RPMI7951 (cell line): ENCODE data around the gene PDZD2. TPM values are rescaled to one million over a fixed set of nuclear protein-coding genes. Genes with fewer than 3 reads are reported as not detected.
"Not testable (repeated sequence)": the region's sequence is repeated elsewhere in the genome, so short reads cannot be mapped to it uniquely, and the experiment has no call there.

Source experiments
- DNase-seq: peaks from one replicate; pipeline ENCODE4 v3.0.0-alpha.2; 2012; ENCODE audit warnings: low read depth
- total RNA-seq: library from RNA; depleted of rRNA; stranded (reverse); fragments of >200 nt; shearing (Covaris generic); gene quantifications from 2 replicates; pipeline ENCODE4 v1.2.3, GENCODE V29; 2014

Gene PDZD2
- total RNA-seq, 1 experiment from 2014 or later: under 0.01 TPM

GRCh38 chr5:32100691-32101302 is 461.9 kb downstream of the PDZD2 start:
- DNase-seq: no peak

DNA sequence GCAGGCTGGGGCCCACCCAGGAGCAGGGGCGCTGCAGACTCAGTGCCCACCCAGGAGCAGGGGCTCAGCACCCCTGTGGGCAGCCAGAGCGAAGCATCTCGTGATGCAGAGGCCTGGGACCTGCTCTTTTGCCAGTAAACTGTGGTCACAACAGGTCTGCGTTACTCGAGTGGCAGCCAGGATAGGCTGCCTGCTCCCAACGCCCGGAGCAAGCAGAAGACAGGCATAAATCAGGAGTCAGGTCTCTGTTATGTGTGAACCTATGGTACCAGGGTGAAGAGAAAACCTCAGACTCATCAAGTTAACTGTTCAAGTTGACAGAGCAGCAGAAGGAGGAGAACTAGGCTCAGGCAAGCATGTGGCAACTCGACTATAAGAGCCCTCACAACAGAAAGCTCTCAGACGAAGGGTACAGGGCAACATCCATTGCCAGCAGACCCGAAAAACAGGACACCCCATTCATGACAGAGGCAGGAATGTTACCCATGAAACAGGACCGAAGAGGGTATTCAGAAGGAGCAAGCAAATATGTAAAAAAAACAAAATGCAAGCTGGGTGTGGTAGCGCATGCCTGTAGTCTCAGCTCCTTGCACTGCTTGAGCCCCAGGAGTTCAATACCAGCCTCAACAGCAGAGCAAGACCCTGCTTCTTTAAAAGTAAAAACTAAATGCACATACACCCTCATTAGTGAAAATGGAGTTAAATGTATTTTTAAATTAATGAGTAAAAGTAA is 463.5 kb downstream of the PDZD2 start:
- no peak for DNase-seq

- no peak for DNase-seq
Measured at GRCh38 chr5:32103521-32103920, 464.6 kb downstream of the PDZD2 start.

DNA sequence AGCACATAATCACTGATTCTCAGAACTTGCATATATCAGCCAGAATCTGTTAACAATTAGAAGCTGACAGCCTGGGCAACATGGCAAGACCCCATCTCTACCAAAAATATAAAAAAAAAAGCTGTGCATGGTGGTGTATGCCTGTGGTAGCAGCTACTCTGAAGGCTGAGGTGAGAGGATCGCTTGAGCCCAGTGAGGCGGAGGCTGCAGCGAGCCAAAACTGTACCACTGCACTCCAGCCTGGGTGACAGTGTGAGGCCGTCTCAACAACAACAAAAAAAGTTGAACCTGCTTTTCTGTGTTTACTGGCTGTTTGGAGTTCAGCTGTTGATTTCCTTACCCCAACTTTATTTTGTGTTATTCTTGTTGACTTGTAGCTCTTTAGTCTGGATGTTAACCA is 468.4 kb downstream of the PDZD2 start:
- DNase-seq: no peak

GRCh38 chr5:32108167-32108566 is 469.2 kb downstream of the PDZD2 start:
- DNase-seq: no peak

DNA sequence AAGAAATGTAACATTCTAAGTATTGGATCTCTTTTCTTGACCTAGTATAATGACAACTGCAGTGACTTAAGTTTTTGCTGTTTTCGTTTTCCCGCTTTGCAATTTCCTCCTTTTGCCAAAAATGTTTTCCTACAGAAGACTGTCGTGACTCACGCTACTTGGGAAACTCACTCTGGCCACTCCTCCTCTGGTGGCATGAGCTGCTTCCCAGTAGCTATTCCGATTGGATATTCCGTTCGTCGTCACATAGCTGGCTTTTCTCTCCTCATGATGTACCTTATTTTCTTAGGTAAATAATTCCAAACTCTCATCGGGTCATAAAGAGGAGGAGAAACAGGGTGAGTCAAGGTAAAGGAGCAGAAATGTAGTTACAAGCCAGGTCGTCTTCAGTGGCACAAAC is 470.3 kb downstream of the PDZD2 start:
- no peak for DNase-seq

DNA sequence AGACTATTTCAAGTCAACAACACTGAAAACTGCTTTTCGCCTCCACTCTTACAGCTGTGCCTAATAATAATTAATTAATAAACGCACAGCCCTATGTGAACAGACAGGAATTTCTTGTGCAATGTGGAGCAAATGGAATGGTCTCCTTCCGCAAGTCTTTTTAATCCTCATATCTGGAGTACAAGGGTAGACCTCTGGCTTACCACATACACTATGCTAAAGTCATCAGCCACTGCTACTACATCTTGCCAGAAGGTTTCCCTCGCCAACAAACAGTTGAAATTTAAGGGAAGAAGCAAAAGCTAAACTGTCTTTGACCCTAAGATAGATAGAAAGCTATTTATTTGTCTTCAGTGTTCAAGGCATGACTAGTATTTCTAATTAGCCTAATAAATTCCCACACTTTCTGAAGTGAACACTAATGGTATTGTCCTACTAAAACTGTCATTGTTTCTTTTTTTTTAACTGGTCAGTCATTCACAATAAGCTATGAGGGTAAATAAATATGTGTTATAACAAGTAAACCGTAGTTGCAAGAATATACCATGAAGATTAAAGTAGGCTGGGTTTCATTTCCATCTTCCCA is 471.3 kb downstream of the PDZD2 start:
- DNase-seq: no peak

DNA sequence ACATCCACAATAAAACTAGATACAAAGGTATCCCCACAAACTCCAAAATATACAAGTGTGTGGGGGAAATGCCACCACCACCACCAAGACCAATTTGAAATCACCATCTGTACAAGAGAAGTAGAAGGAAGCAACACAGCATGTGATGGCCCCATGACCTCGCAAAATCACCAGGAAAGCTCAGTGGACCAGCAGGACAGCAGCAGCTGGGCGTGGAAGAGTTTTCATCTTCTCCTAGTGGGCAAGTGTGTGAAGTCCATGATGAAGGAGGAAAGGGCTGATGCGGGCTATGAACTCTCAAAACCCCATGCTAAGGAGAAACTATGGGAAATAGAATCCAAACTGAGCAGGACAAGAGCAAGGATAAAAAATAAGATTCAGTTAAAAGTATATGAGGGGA is 477.1 kb downstream of the PDZD2 start:
- peak; percentile 9 for DNase-seq

DNA sequence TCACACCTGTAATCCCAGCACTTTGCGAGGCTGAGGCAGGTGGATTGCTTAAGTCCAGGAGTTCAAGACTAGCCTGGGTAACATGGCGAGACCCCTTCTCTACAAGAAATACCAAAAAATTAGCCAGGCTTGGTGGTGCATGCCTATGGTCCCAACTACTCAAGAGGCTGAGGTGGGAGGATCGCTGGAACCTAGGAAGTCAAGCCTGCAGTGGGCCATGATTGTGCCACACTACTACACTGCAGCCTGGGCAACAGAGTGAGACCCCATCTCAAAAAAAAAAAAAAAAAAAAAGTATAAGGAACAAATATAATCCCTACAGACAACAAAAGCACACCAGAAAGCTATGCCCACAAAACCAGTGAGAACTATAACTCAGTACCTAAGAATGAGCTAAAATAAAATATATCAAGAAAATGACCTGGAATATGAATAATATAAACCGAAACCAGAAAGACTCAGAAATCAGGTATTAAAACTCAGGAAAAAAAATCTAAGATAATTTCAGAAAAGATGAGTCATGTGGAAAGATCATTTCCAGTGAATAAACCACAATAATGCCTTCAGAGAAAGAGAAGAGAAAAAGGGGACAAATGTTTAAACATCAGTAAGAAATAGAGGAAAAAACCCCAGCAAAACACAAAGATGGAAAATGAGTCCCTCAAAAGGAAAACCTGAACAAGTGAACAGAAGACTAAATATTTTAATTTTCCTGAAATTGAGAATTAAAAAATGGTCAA is 477.8 kb downstream of the PDZD2 start:
- DNase-seq: no peak

- not testable (repeated sequence) for DNase-seq
Measured at GRCh38 chr5:32118922-32119321, 480.0 kb downstream of the PDZD2 start.

- no peak for DNase-seq
Measured at GRCh38 chr5:32123058-32123805, 484.3 kb downstream of the PDZD2 start.

GRCh38 chr5:32123889-32124676 is 485.2 kb downstream of the PDZD2 start:
- no peak for DNase-seq

- no peak for DNase-seq
Measured at GRCh38 chr5:32126691-32127090, 487.8 kb downstream of the PDZD2 start.

GRCh38 chr5:32127711-32128110 is 488.8 kb downstream of the PDZD2 start:
- DNase-seq: no peak

DNA sequence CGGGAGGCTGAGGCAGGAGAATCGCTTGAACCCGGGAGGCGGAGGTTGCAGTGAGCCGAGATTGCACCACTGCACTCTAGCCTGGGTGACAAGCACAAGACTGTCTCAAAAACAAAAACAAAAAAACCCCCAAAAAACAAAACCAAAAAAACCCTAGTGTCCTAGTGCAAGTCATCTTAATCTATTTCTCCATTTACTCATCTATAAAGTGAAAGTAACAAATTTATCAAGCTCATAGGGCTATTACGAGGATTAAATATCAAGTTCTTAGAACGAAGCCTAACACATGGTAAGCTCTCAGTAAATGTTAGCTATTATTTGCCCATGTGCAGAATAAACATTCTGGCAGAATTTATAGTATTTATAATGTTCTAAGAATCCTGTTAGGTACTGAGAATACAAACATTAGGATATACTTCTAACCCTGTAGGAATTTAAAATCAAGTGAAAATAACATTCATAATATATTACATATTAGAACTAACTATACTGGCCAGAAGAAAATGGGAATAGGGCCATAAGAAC is 490.2 kb downstream of the PDZD2 start:
- DNase-seq: no peak

- DNase-seq: no peak
Measured at GRCh38 chr5:32130865-32131264, 491.9 kb downstream of the PDZD2 start.

DNA sequence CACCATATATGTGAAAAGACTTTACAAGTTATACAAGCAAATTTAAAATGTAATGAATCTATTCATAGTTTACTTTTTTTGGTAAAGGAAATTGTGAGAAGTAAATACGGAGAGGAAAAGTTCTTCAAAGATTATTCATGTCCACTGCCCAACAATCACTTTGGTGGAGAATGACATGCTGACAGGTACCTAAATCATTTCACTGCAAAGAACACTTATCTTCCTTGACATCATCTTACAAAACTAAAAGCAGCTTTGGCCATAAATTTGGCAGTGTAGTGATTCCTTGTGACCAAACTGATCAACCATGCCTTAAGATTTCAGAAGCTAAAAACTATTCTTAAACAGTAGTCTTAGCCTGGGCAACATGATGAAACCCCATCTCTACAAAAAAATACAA is 492.7 kb downstream of the PDZD2 start:
- no peak for DNase-seq

DNA sequence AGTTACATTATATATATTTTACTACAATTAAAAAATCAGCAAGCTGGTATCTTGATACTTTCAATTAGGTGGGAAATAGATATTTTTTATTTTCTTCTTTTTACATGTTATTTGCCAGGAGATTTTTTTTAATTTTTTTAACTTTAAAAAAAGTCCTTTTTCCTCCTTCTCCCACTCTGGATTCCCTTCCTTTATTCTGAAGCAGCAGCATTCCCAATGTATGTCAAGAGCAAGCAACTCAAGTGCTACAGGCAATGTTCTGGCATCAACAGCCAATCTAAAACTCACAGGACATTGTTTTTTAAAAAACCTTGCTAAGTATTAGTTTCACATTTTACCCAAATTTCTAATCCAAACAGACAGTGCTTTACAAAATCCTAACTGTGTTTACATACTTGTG is 493.8 kb downstream of the PDZD2 start:
- DNase-seq: no peak

GRCh38 chr5:32135086-32135485 is 496.2 kb downstream of the PDZD2 start:
- no peak for DNase-seq

- DNase-seq: no peak
Measured at GRCh38 chr5:32136342-32136741, 497.4 kb downstream of the PDZD2 start.
